ENCODE data around the gene SH3BP4. TPM values are rescaled to one million over a fixed set of nuclear protein-coding genes. Genes with fewer than 3 reads are reported as not detected.
A peak's percentile ranks its signal among the peaks of the same experiment; 100 is the strongest.

Gene SH3BP4
- total RNA-seq, 1 donor from 2014 or later: 53.4 TPM

- peaks cover 60% of the 10 kb centered on the region for H3K79me2 ChIP-seq (ENCODE audit: low read depth)
- H3K27ac Mint-ChIP-seq: peak overlapping the region; percentile 39
- TF ChIP-seq EZH2phosphoT487 (IDR thresholded peaks at IDR 0.05): no peak
- no peak for TF ChIP-seq CTCF (IDR thresholded peaks at IDR 0.05)
- no peak for TF ChIP-seq EZH2 (IDR thresholded peaks at IDR 0.05)
- peaks cover 50% of the 10 kb centered on the region for H3K36me3 Mint-ChIP-seq
- DNase-seq (ENCODE audit: low spot score): no peak
- H2AFZ ChIP-seq (replicated peaks): no peak overlapping the region
- H3F3A ChIP-seq (ENCODE audit: low read depth): no peaks in the 10 kb centered on the region
- H3K4me3 Mint-ChIP-seq: no peak overlapping the region
- H3K9me3 Mint-ChIP-seq: peaks cover 13% of the 10 kb centered on the region
- H3K9ac ChIP-seq: no peak overlapping the region
- no peak overlapping the region for H3K27ac ChIP-seq
- H3K9me3 ChIP-seq (ENCODE audit: low read depth): no peaks in the 10 kb centered on the region
- no peaks in the 10 kb centered on the region for H3K4me1 ChIP-seq
- H3K27me3 Mint-ChIP-seq (ENCODE audit: insufficient read depth, low read depth): peaks cover 10% of the 10 kb centered on the region
- no peak overlapping the region for H3K4me3 ChIP-seq
- no peak overlapping the region for H3K4me2 ChIP-seq
- peaks cover 58% of the 10 kb centered on the region for H4K20me1 ChIP-seq (ENCODE audit: low read depth)
- no peaks in the 10 kb centered on the region for H3K36me3 ChIP-seq
- H3K27me3 ChIP-seq: no peaks in the 10 kb centered on the region
- H3K4me1 Mint-ChIP-seq: peaks cover 22% of the 10 kb centered on the region
Measured at GRCh38 chr2:235032949-235033348, 81.1 kb downstream of the SH3BP4 start.

DNA sequence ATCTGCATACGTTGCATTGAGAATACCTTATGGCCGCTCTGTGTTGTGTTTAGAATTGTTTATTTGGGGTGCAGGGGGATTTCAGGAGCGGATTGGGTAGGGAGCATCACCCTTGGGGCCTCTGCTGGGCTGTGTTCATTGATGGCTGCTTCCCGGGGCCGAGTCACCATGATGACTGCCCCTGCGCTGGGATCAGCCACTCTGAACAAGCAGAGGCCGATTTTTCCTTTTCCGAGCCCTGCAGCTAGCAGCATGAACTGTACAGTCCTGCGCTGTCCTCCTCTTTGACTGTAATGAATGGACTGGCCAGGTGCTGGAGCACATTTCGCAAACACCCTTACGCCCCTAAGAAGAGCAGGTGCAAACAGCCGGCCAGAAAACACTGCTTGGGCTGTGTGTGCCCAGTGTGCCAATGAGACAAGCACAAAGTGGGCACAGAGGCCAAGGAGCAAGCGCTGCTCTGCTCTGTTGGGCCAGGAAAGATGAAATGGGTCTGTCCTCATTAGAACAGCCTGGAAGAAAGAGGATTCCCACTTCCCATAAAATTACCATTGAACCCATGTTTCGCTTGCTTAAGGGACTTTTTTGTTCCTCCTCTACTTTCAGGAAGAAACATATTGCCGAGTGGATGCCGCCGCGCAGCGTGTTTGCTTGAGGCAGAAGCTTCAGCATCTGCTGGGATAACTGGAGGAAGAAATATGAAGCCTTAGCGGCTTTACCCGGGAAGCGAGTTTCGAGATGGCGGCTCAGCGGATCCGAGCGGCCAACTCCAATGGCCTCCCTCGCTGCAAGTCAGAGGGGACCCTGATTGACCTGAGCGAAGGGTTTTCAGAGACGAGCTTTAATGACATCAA is 82.7 kb downstream of the SH3BP4 start:
- no peak overlapping the region for H3K4me3 ChIP-seq
- H3K79me2 ChIP-seq (ENCODE audit: low read depth): peaks cover 55% of the 10 kb centered on the region
- TF ChIP-seq EZH2phosphoT487 (IDR thresholded peaks at IDR 0.05) (no peak), CTCF (IDR thresholded peaks at IDR 0.05) (no peak), EZH2 (IDR thresholded peaks at IDR 0.05) (no peak)
- no peak overlapping the region for H2AFZ ChIP-seq (replicated peaks)
- H3K27me3 Mint-ChIP-seq (ENCODE audit: insufficient read depth, low read depth): peaks cover 4% of the 10 kb centered on the region
- peaks cover 22% of the 10 kb centered on the region for H3K4me1 Mint-ChIP-seq
- no peak overlapping the region for H3K9ac ChIP-seq
- H3K36me3 Mint-ChIP-seq: peaks cover 41% of the 10 kb centered on the region
- no peaks in the 10 kb centered on the region for H3F3A ChIP-seq (ENCODE audit: low read depth)
- no peak overlapping the region for H3K27ac ChIP-seq
- H3K9me3 Mint-ChIP-seq: peaks cover 3% of the 10 kb centered on the region
- peak overlapping the region; percentile 44 for H3K27ac Mint-ChIP-seq
- no peak overlapping the region for H3K4me3 Mint-ChIP-seq
- H3K4me2 ChIP-seq: no peak overlapping the region
- H4K20me1 ChIP-seq (ENCODE audit: low read depth): peaks cover 59% of the 10 kb centered on the region
- H3K4me1 ChIP-seq: peaks cover 6% of the 10 kb centered on the region
- no peaks in the 10 kb centered on the region for H3K36me3 ChIP-seq
- no peaks in the 10 kb centered on the region for H3K27me3 ChIP-seq
- H3K9me3 ChIP-seq (ENCODE audit: low read depth): no peaks in the 10 kb centered on the region
- DNase-seq (ENCODE audit: low spot score): no peak

GRCh38 chr2:235037604-235038166 is 85.9 kb downstream of the SH3BP4 start:
- Mint-ChIP-seq H3K36me3 (peaks cover 62% of the 10 kb centered on the region), H3K4me3 (no peak overlapping the region), H3K4me1 (peaks cover 7% of the 10 kb centered on the region), H3K27ac (no peak overlapping the region), H3K27me3 (ENCODE audit: insufficient read depth, low read depth) (no peaks in the 10 kb centered on the region), H3K9me3 (no peaks in the 10 kb centered on the region)
- H3K9me3 ChIP-seq (ENCODE audit: low read depth): no peaks in the 10 kb centered on the region
- TF ChIP-seq EZH2phosphoT487 (IDR thresholded peaks at IDR 0.05): no peak
- no peaks in the 10 kb centered on the region for H3F3A ChIP-seq (ENCODE audit: low read depth)
- no peaks in the 10 kb centered on the region for H3K27me3 ChIP-seq
- H2AFZ ChIP-seq (replicated peaks): no peak overlapping the region
- no peaks in the 10 kb centered on the region for H3K36me3 ChIP-seq
- H3K4me3 ChIP-seq: no peak overlapping the region
- H4K20me1 ChIP-seq (ENCODE audit: low read depth): peaks cover 35% of the 10 kb centered on the region
- peaks cover 6% of the 10 kb centered on the region for H3K4me1 ChIP-seq
- H3K27ac ChIP-seq: no peak overlapping the region
- H3K9ac ChIP-seq: no peak overlapping the region
- H3K4me2 ChIP-seq: no peak overlapping the region
- H3K79me2 ChIP-seq (ENCODE audit: low read depth): peaks cover 47% of the 10 kb centered on the region
- DNase-seq (ENCODE audit: low spot score): no peak

All from neural progenitor cell (in vitro differentiated cells).